DND-41 (cell line): Measurements from ENCODE around the gene ICAM5.

Experiments used
- EZH2 ChIP-seq: IDR thresholded peaks from 3 replicates; pipeline ENCODE4 v1.6.1; 2012; ENCODE audit warnings: borderline replicate concordance, low read depth, mild to moderate bottlenecking, moderate library complexity, low read length, inconsistent platforms; ENCODE audit not compliant: severe bottlenecking
- TF ChIP-seq, protein P1 (sequence below): IDR thresholded peaks from 2 replicates; pipeline ENCODE4 v1.5.1; 2012; ENCODE audit warnings: borderline replicate concordance, low read length, moderate library complexity, mild to moderate bottlenecking; ENCODE audit not compliant: poor library complexity, severe bottlenecking; ENCODE audit errors: extremely low read depth

GRCh38 chr19:10328558-10329429, 39.0 kb downstream of the ICAM5 start:
- TF ChIP-seq, protein P1, sequence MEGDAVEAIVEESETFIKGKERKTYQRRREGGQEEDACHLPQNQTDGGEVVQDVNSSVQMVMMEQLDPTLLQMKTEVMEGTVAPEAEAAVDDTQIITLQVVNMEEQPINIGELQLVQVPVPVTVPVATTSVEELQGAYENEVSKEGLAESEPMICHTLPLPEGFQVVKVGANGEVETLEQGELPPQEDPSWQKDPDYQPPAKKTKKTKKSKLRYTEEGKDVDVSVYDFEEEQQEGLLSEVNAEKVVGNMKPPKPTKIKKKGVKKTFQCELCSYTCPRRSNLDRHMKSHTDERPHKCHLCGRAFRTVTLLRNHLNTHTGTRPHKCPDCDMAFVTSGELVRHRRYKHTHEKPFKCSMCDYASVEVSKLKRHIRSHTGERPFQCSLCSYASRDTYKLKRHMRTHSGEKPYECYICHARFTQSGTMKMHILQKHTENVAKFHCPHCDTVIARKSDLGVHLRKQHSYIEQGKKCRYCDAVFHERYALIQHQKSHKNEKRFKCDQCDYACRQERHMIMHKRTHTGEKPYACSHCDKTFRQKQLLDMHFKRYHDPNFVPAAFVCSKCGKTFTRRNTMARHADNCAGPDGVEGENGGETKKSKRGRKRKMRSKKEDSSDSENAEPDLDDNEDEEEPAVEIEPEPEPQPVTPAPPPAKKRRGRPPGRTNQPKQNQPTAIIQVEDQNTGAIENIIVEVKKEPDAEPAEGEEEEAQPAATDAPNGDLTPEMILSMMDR = no peak
- no peak for TF ChIP-seq EZH2
